ENCODE results near the gene NDC80. TPM values are rescaled to one million over a fixed set of nuclear protein-coding genes. Genes with fewer than 3 reads are reported as not detected.
"Not testable (repeated sequence)": the region's sequence is repeated elsewhere in the genome, so short reads cannot be mapped to it uniquely, and the experiment has no call there.

NDC80 gene
- total and polyA plus RNA-seq, 3 donors from 2014 or later = 8.4 to 15.4 (median 12.9) TPM

DNA sequence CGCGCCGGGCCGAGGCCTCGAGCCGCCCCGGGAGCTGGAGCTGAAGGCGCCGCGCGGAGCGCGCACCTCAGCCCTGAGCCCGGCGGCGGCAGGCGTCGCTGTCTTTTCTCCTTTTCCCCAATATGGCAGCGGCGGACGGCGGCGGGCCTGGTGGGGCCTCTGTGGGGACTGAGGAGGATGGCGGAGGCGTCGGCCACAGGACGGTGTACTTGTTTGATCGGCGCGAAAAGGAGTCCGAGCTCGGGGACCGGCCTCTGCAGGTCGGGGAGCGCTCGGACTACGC, 84.5 kb downstream of the NDC80 start:
- H3K27me3 ChIP-seq = no peaks in the 10 kb centered on the region
- TF ChIP-seq, protein P1, sequence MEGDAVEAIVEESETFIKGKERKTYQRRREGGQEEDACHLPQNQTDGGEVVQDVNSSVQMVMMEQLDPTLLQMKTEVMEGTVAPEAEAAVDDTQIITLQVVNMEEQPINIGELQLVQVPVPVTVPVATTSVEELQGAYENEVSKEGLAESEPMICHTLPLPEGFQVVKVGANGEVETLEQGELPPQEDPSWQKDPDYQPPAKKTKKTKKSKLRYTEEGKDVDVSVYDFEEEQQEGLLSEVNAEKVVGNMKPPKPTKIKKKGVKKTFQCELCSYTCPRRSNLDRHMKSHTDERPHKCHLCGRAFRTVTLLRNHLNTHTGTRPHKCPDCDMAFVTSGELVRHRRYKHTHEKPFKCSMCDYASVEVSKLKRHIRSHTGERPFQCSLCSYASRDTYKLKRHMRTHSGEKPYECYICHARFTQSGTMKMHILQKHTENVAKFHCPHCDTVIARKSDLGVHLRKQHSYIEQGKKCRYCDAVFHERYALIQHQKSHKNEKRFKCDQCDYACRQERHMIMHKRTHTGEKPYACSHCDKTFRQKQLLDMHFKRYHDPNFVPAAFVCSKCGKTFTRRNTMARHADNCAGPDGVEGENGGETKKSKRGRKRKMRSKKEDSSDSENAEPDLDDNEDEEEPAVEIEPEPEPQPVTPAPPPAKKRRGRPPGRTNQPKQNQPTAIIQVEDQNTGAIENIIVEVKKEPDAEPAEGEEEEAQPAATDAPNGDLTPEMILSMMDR (IDR thresholded peaks at IDR 0.05) = no peak
- no peak for TF ChIP-seq POLR2A (IDR thresholded peaks at IDR 0.05)
- peak; percentile 52 for DNase-seq
- peak overlapping the region; percentile 93 to 97 for H3K27ac ChIP-seq
- WGBS, 2 donors = 0 to 1% methylated on average over 11 to 34 of the region's 37 CpGs
- H3K9me3 ChIP-seq = no peaks in the 10 kb centered on the region
- H3K36me3 ChIP-seq (ENCODE audit: low read depth, missing control alignments) = no peaks in the 10 kb centered on the region
- peak overlapping the region; percentile 81 to 89 for H3K4me3 ChIP-seq
- peaks cover 10% of the 10 kb centered on the region for H3K4me1 ChIP-seq
- intact Hi-C loops (cut with DNase I; ENCODE audit: low total_unique reads) = no loop called here

DNA sequence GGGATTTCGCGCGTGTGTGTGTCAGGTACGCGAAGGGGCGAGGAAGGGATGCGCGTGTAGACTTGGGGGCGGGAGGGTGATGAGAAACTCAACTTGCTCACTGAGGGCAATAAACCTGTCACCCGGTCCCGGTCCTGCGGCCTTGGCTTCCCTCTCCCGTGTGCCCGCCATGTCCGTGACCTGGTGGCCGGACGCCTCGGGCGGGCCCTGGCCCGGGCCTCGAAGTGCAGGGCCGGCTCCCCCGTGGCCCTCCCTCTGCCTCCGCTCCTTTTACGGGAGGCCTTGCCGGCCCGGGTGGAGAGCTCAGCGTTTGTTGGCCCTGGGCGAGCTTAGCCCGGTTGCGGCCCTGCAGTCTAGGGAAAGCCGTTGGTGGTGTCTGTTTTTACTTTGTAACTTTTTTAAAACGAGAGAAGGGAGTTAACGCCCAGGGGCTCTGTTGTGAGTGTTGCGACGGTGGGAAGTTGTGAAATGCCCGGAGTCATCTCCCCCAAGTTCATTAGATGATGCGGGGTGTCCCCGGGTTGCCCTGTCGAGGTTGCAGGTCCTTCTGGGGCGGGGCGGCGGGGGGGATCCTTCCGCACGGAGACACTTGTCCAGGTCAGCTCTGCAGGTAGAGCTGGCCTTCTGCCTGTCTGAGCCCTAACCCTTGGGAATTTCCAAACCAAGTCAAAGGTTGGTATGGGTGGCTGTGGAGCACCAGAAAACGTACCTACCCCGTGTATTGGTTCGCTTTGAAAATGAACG, 85.1 kb downstream of the NDC80 start:
- TF ChIP-seq, protein P1 (IDR thresholded peaks at IDR 0.05) = no peak
- no peak for TF ChIP-seq POLR2A (IDR thresholded peaks at IDR 0.05)
- Histone ChIP-seq H3K4me3 (peak overlapping the region; percentile 81 to 89), H3K4me1 (peaks cover 10% of the 10 kb centered on the region), H3K9me3 (no peaks in the 10 kb centered on the region), H3K27me3 (no peaks in the 10 kb centered on the region), H3K36me3 (ENCODE audit: low read depth, missing control alignments) (no peaks in the 10 kb centered on the region), H3K27ac (peak overlapping the region; percentile 93 to 97)
- intact Hi-C loops (cut with DNase I; ENCODE audit: low total_unique reads) = no loop called here
- peak; percentile 67 for DNase-seq
- WGBS, 2 donors = 0 to 1% methylated on average over 23 to 49 of the region's 49 CpGs

DNA sequence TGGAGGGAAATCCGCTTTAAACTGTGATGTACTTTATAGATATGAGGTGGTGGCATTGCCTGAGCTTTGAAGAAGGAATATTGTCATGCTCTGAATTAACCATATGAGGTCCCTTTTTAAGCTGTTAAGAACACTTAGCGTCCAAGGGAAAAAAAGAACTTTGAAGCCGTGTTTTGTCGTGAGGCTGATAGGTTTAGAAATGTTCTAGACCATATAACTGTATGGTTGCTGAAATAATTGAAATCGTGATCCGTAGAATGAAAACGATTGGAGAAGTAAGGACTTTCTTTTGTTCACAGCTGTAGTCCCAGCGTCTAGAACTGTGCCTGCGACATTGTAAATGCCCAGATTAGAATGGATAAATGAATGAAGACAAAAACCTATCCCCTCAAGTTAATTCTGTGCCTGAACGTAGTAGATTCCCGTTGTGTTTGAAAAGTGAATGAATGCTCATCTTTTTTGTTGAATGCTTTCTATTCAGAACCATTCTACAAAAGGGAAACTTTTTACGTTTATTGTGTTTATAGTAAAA, 85.7 kb downstream of the NDC80 start:
- no peak for DNase-seq
- intact Hi-C loops (cut with DNase I; ENCODE audit: low total_unique reads) = no loop called here
- peak overlapping the region; percentile 93 to 97 for H3K27ac ChIP-seq
- peak overlapping the region; percentile 81 to 89 for H3K4me3 ChIP-seq
- TF ChIP-seq, protein P1 (IDR thresholded peaks at IDR 0.05) = no peak
- TF ChIP-seq POLR2A (IDR thresholded peaks at IDR 0.05) = no peak
- H3K4me1 ChIP-seq = peaks cover 10% of the 10 kb centered on the region
- H3K27me3 ChIP-seq = no peaks in the 10 kb centered on the region
- WGBS, 2 donors = 2 to 4% methylated on average over 12 of the region's 12 CpGs
- H3K36me3 ChIP-seq (ENCODE audit: low read depth, missing control alignments) = no peaks in the 10 kb centered on the region
- no peaks in the 10 kb centered on the region for H3K9me3 ChIP-seq

DNA sequence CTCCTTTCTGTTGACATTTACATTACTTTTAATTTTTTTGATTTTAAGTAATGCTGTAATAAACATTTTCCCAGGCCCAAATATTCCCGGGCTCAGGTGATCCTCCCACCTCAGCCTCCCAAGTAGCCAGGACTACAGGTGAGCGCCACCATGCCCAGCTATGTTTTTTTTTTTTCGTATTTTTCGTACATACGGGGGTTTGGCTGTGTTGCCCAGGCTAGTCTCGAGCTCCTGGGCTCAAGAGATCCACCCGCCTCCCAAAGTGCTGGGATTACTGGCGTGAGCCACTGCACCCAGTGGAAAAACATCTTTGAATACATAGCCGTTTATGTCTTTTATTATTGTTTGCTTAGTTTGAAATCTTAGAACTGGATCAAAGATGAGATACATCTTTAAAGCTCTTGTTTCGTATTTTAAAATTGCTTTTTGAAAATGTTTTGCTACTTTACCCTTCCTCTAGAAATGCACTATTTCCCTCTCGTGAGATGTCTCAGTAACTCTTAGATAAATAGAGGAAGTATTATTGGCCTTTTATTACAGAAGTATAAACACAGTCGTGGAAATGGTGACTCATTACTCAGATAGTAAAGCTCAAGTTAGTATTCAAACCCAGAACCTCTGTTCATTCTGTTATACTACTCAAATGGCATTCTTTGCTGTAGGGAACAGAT, 86.6 kb downstream of the NDC80 start:
- H3K36me3 ChIP-seq (ENCODE audit: low read depth, missing control alignments) = no peaks in the 10 kb centered on the region
- no peaks in the 10 kb centered on the region for H3K27me3 ChIP-seq
- no peaks in the 10 kb centered on the region for H3K9me3 ChIP-seq
- intact Hi-C loops (cut with DNase I; ENCODE audit: low total_unique reads) = no loop called here
- DNase-seq = no peak
- no peak overlapping the region for H3K4me3 ChIP-seq
- peaks cover 10% of the 10 kb centered on the region for H3K4me1 ChIP-seq
- 42 to 51% methylated on average over 12 of the region's 12 CpGs for WGBS, 2 donors
- H3K27ac ChIP-seq = no peak overlapping the region
- TF ChIP-seq, protein P1 (IDR thresholded peaks at IDR 0.05) = no peak

DNA sequence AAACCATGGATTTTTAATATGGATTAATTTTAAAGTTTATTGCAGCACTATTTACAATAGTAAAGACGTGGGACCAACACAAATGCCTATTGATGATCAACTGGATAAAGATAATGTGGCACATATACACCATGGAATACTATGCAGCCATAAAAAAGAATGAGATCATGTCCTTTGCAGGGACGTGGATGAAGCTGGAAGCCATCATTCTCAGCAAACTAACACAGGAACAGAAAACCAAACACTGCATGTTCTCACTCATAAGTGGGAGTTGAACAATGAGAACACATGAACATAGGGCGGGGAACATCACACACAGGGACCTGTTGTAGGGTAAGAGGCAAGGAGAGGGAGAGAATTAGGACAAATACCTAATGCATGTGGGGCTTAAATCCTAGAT, 89.5 kb downstream of the NDC80 start:
- H3K9me3 ChIP-seq; H3K27ac ChIP-seq; H3K36me3 ChIP-seq (ENCODE audit: low read depth, missing control alignments); H3K27me3 ChIP-seq; H3K4me3 ChIP-seq; DNase-seq; H3K4me1 ChIP-seq; intact Hi-C loops (cut with DNase I; ENCODE audit: low total_unique reads): not testable (repeated sequence)
- WGBS, 2 donors = 89 to 99% methylated on average over 3 of the region's 3 CpGs

DNA sequence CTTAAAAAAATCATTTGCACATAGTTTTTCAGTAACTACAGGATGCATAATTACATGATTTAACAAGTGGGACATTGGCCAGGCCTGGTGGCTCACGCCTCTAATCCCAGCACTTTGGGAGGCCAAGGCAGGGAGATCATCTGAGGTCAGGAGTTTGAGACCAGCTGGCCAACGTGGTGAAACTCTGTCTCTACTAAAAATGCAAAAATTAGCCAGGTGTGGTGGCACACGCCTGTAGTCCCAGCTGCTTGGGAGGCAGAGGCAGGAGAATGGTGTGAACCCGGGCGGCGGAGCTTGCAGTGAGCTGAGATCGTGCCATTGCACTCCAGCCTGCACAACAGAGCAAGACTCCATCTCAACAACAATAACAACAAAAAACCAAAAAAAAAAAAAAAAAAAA, 90.9 kb downstream of the NDC80 start:
- WGBS, 2 donors = 80 to 94% methylated on average over 7 of the region's 7 CpGs

More for the DNA sequence above, 90.9 kb downstream of the NDC80 start:
- H3K4me1 ChIP-seq; H3K36me3 ChIP-seq (ENCODE audit: low read depth, missing control alignments); H3K27me3 ChIP-seq; H3K4me3 ChIP-seq; DNase-seq; H3K27ac ChIP-seq; H3K9me3 ChIP-seq; intact Hi-C loops (cut with DNase I; ENCODE audit: low total_unique reads): not testable (repeated sequence)

All from testis (tissue), 3 donors.